ENCODE data around the gene FLNB.
A peak's percentile ranks its signal among the peaks of the same experiment; 100 is the strongest.
"Not testable (repeated sequence)": the region's sequence is repeated elsewhere in the genome, so short reads cannot be mapped to it uniquely, and the experiment has no call there.

Gene FLNB

GRCh38 chr3:57982561-57983243 is 25.5 kb upstream of the FLNB start:
- no peak for DNase-seq (ENCODE audit: low read depth in 2 of 2)

- peak; percentile 28 to 43 for DNase-seq (ENCODE audit: low read depth in 2 of 2)
These were observed 24.3 kb upstream of the FLNB start for GRCh38 chr3:57983734-57984518.

GRCh38 chr3:57985176-57985983 is 22.8 kb upstream of the FLNB start:
- DNase-seq (ENCODE audit: low read depth in 2 of 2), result no peak

GRCh38 chr3:57985984-57986246 is 22.3 kb upstream of the FLNB start:
- DNase-seq (ENCODE audit: low read depth in 2 of 2), result no peak

GRCh38 chr3:57986261-57986660 is 22.0 kb upstream of the FLNB start:
- DNase-seq (ENCODE audit: low read depth in 2 of 2), result no peak

GRCh38 chr3:57989198-57989597 is 19.0 kb upstream of the FLNB start:
- not testable (repeated sequence) for DNase-seq (ENCODE audit: low read depth in 2 of 2)

- DNase-seq (ENCODE audit: low read depth in 2 of 2), result no peak
These were observed 18.6 kb upstream of the FLNB start for GRCh38 chr3:57989646-57990045.

- DNase-seq (ENCODE audit: low read depth in 2 of 2), result no peak
These were observed 15.6 kb upstream of the FLNB start for GRCh38 chr3:57992452-57993213.

GRCh38 chr3:57998366-57999283 is 9.6 kb upstream of the FLNB start:
- no peak for DNase-seq (ENCODE audit: low read depth in 2 of 2)

- DNase-seq (ENCODE audit: low read depth in 2 of 2), result no peak
These were observed 8.7 kb upstream of the FLNB start for GRCh38 chr3:57999417-58000115.

- DNase-seq (ENCODE audit: low read depth in 2 of 2), result no peak
These were observed 7.7 kb upstream of the FLNB start for GRCh38 chr3:58000306-58001085.

- no peak for DNase-seq (ENCODE audit: low read depth in 2 of 2)
These were observed 7.1 kb upstream of the FLNB start for GRCh38 chr3:58001086-58001467.

GRCh38 chr3:58001979-58002378 is 6.2 kb upstream of the FLNB start:
- no peak for DNase-seq (ENCODE audit: low read depth in 2 of 2)

- no peak for DNase-seq (ENCODE audit: low read depth in 2 of 2)
These were observed 5.1 kb upstream of the FLNB start for GRCh38 chr3:58003093-58003492.

GRCh38 chr3:58004973-58005372 is 3.2 kb upstream of the FLNB start:
- no peak for DNase-seq (ENCODE audit: low read depth in 2 of 2)

- DNase-seq (ENCODE audit: low read depth in 2 of 2), result no peak
These were observed 2.6 kb upstream of the FLNB start for GRCh38 chr3:58005669-58006068.

GRCh38 chr3:58006661-58007060 is 1.6 kb upstream of the FLNB start:
- DNase-seq (ENCODE audit: low read depth in 2 of 2), result no peak

GRCh38 chr3:58009026-58009748 is 965 bp downstream of the FLNB start:
- DNase-seq (ENCODE audit: low read depth in 2 of 2), result peak in 1 of 2 donors; percentile 25

All from stimulated activated CD8-positive, alpha-beta memory T cell treated with anti-CD3 and anti-CD28 coated beads, Interleukin-7, amount 100 ng/mL, for 4 hours (primary cell).